HL-60 (cell line): ENCODE measurements around the gene SFMBT1.
"Not testable (repeated sequence)": the region's sequence is repeated elsewhere in the genome, so short reads cannot be mapped to it uniquely, and the experiment has no call there.

Experiments used
- GABPA ChIP-seq: IDR thresholded peaks from 2 replicates; pipeline ENCODE4 v1.6.1; 2012; ENCODE audit warnings: low read depth
- POLR2AphosphoS5 ChIP-seq: IDR thresholded peaks from 2 replicates; pipeline ENCODE4 v1.6.1; 2012; ENCODE audit warnings: low read depth
- SPI1 ChIP-seq: IDR thresholded peaks from 2 replicates; pipeline ENCODE4 v1.6.1; 2012; ENCODE audit warnings: low read depth, mild to moderate bottlenecking, borderline replicate concordance
- TF ChIP-seq, protein P1 (sequence below): IDR thresholded peaks from one replicate; pipeline ENCODE4 v1.5.1; 2011; ENCODE audit warnings: low read length, control low read depth, inconsistent platforms; ENCODE audit not compliant: insufficient read depth
- TF ChIP-seq, protein P2 (sequence below): IDR thresholded peaks from 2 replicates; pipeline ENCODE4 v1.6.1; 2012; ENCODE audit warnings: low read depth; ENCODE audit not compliant: insufficient replicate concordance

DNA sequence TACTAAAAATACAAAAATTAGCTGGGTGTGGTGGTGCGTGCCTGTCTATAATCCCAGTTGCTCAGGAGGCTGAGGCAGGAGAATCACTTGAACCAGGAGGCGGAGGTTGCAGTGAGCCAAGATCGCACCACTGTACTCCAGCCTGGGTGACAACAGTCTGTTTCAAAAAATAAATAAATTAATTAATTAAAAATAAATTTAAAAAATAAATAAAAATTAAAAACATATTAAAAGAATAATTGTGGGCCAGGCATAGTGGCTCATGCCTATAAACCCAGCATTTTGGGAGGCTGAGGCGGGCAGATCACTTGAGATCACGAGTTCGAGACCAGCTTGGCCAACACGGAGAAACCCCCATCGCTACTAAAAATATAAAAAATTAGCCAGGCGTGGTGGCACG lies 11.5 kb downstream of the SFMBT1 start:
- not testable (repeated sequence) for TF ChIP-seq POLR2AphosphoS5, SPI1, GABPA
- TF ChIP-seq, protein P1, sequence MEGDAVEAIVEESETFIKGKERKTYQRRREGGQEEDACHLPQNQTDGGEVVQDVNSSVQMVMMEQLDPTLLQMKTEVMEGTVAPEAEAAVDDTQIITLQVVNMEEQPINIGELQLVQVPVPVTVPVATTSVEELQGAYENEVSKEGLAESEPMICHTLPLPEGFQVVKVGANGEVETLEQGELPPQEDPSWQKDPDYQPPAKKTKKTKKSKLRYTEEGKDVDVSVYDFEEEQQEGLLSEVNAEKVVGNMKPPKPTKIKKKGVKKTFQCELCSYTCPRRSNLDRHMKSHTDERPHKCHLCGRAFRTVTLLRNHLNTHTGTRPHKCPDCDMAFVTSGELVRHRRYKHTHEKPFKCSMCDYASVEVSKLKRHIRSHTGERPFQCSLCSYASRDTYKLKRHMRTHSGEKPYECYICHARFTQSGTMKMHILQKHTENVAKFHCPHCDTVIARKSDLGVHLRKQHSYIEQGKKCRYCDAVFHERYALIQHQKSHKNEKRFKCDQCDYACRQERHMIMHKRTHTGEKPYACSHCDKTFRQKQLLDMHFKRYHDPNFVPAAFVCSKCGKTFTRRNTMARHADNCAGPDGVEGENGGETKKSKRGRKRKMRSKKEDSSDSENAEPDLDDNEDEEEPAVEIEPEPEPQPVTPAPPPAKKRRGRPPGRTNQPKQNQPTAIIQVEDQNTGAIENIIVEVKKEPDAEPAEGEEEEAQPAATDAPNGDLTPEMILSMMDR, result not testable (repeated sequence)
- TF ChIP-seq, protein P2, sequence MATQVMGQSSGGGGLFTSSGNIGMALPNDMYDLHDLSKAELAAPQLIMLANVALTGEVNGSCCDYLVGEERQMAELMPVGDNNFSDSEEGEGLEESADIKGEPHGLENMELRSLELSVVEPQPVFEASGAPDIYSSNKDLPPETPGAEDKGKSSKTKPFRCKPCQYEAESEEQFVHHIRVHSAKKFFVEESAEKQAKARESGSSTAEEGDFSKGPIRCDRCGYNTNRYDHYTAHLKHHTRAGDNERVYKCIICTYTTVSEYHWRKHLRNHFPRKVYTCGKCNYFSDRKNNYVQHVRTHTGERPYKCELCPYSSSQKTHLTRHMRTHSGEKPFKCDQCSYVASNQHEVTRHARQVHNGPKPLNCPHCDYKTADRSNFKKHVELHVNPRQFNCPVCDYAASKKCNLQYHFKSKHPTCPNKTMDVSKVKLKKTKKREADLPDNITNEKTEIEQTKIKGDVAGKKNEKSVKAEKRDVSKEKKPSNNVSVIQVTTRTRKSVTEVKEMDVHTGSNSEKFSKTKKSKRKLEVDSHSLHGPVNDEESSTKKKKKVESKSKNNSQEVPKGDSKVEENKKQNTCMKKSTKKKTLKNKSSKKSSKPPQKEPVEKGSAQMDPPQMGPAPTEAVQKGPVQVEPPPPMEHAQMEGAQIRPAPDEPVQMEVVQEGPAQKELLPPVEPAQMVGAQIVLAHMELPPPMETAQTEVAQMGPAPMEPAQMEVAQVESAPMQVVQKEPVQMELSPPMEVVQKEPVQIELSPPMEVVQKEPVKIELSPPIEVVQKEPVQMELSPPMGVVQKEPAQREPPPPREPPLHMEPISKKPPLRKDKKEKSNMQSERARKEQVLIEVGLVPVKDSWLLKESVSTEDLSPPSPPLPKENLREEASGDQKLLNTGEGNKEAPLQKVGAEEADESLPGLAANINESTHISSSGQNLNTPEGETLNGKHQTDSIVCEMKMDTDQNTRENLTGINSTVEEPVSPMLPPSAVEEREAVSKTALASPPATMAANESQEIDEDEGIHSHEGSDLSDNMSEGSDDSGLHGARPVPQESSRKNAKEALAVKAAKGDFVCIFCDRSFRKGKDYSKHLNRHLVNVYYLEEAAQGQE, result not testable (repeated sequence)
